PC-3 (cell line): Measurements from ENCODE around the gene SHCBP1L. TPM values are rescaled to one million over a fixed set of nuclear protein-coding genes. Genes with fewer than 3 reads are reported as not detected.
A peak's percentile ranks its signal among the peaks of the same experiment; 100 is the strongest.

Source experiments
- ATAC-seq: fragments of 200-7000 bp; cut with Tn5 transposase; 2 replicates; pipeline ENCODE4 v1.9.1; 2020; ENCODE audit warnings: mild to moderate bottlenecking, moderate library complexity
- BruUV-seq: library from RNA; stranded (reverse); fragments of 400-500 nt; replicated peaks from 2 replicates; lab custom pipeline; 2021; lab: Mats Ljungman, UMichigan
- CTCF ChIA-PET: fragments of 300-600 bp; sonication (Branson Sonifier 250); formaldehyde crosslinking; loops from one replicate; lab custom pipeline; 2022; ENCODE audit warnings: antibody characterized with exemption; lab: Charles Lee
- POLR2A ChIA-PET: fragments of 300-600 bp; sonication (Branson Sonifier 250); formaldehyde crosslinking; loops from one replicate; lab custom pipeline; 2022; ENCODE audit warnings: antibody characterized with exemption; ENCODE audit not compliant: unreplicated experiment; lab: Charles Lee
- DNase-seq: peaks from one replicate; pipeline ENCODE4 v3.0.0-alpha.2; 2015
- H2AFZ ChIP-seq: fragments of 300-600 bp; sonication (generic); 2 replicates; pipeline ENCODE4 v1.6.0; 2016; ENCODE audit warnings: antibody characterized with exemption, low read length
- H3F3A ChIP-seq: fragments of 300-600 bp; sonication (generic); one replicate; pipeline ENCODE4 v1.6.0; 2017; ENCODE audit warnings: antibody characterized with exemption, low read length, control low read depth, mild to moderate bottlenecking; ENCODE audit not compliant: unreplicated experiment
- H3K27ac ChIP-seq: fragments of 300-600 bp; sonication (generic); 2 replicates; pipeline ENCODE4 v1.5.1; 2016; ENCODE audit warnings: mild to moderate bottlenecking, low read length
- H3K27me3 ChIP-seq: fragments of 300-600 bp; sonication (generic); 2 replicates; pipeline ENCODE4 v1.6.1; 2016; ENCODE audit warnings: low read length, mixed read lengths
- H3K36me3 ChIP-seq: fragments of 300-600 bp; sonication (generic); 2 replicates; pipeline ENCODE4 v1.6.1; 2016; ENCODE audit warnings: low read depth, mixed run types, low read length, mixed read lengths
- H3K4me1 ChIP-seq: fragments of 300-600 bp; sonication (generic); 2 replicates; pipeline ENCODE4 v1.5.1; 2016; ENCODE audit warnings: low read length; ENCODE audit not compliant: insufficient read depth
- H3K4me2 ChIP-seq: fragments of 300-600 bp; sonication (generic); 2 replicates; pipeline ENCODE4 v1.6.0; 2016; ENCODE audit warnings: low read length
- H3K4me3 ChIP-seq: fragments of 300-600 bp; sonication (generic); 2 replicates; pipeline ENCODE4 v1.5.1; 2016; ENCODE audit warnings: mild to moderate bottlenecking, low read length, mixed read lengths
- H3K79me2 ChIP-seq: fragments of 300-600 bp; sonication (generic); 2 replicates; pipeline ENCODE4 v1.6.1; 2017; ENCODE audit warnings: low read length, mixed read lengths
- H3K9ac ChIP-seq: fragments of 300-600 bp; sonication (generic); 2 replicates; pipeline ENCODE4 v1.6.0; 2016; ENCODE audit warnings: mild to moderate bottlenecking, low read length
- H3K9me2 ChIP-seq: fragments of 300-600 bp; sonication (generic); replicated peaks from 2 replicates; pipeline ENCODE4 v1.6.1; 2016; ENCODE audit warnings: mixed run types, low read length, mixed read lengths
- H3K9me3 ChIP-seq: fragments of 300-600 bp; sonication (generic); 2 replicates; pipeline ENCODE4 v1.6.1; 2016; ENCODE audit warnings: low read length, mixed read lengths
- H4K20me1 ChIP-seq: fragments of 300-600 bp; sonication (generic); 2 replicates; pipeline ENCODE4 v1.6.1; 2016; ENCODE audit warnings: low read length, mixed read lengths
- EZH2 ChIP-seq: fragments of 300-600 bp; sonication (generic); IDR thresholded peaks from one replicate; pipeline ENCODE4 v1.6.1; 2017; ENCODE audit warnings: antibody characterized with exemption, mild to moderate bottlenecking, low read length; ENCODE audit not compliant: unreplicated experiment
- EZH2phosphoT487 ChIP-seq: fragments of 300-600 bp; sonication (generic); IDR thresholded peaks from 2 replicates; pipeline ENCODE4 v1.6.1; 2018; ENCODE audit warnings: mild to moderate bottlenecking, antibody characterized with exemption, low read length, borderline replicate concordance
- intact Hi-C: fragments of 100-400 bp; cut with micrococcal nuclease; formaldehyde crosslinking; loops from 2 replicates; pipeline ENCODE4 v1.9.0; 2023
- total RNA-seq: library from RNA; depleted of rRNA; stranded (reverse); fragments of >200 nt; gene quantifications from 2 replicates; pipeline ENCODE4 v1.2.3, GENCODE V29; 2014
- TF ChIP-seq, protein P1 (sequence below): fragments of 300-600 bp; sonication (generic); conservative IDR thresholded peaks from 2 replicates; pipeline ENCODE4 v1.5.1; 2017; ENCODE audit warnings: antibody characterized with exemption, low read depth, mild to moderate bottlenecking, low read length

The SHCBP1L gene
- total RNA-seq, 1 experiment from 2014 or later: not detected

DNA sequence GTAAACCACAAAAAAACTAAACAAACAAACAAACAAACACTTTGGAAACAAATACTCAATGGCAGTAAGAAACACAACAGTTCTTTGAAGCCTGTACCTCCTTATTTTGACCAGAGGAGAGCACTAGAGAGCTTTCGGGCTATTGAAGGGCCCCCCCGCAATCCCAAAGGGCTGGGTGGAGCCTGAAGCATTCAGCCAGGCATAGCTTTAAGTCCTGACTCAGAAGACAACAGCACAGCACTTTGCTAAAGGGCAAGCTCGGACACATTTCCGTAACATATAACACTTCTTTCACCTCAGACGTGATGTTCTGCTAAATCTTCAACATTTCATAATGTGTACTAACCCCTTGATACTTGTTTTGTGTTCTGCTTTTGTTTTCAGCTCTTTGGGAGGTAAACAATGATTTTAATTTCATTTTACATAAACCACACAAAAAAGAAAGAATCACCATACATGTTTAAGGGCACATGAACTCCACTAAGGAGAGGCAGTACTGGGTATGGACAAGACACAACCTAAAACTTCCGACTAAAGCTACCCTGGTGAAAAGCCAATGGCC is 9.7 kb upstream of the SHCBP1L start:
- peaks cover 5% of the 10 kb centered on the region for H3K4me1 ChIP-seq
- TF ChIP-seq EZH2: no peak
- TF ChIP-seq EZH2phosphoT487: no peak
- TF ChIP-seq, protein P1, sequence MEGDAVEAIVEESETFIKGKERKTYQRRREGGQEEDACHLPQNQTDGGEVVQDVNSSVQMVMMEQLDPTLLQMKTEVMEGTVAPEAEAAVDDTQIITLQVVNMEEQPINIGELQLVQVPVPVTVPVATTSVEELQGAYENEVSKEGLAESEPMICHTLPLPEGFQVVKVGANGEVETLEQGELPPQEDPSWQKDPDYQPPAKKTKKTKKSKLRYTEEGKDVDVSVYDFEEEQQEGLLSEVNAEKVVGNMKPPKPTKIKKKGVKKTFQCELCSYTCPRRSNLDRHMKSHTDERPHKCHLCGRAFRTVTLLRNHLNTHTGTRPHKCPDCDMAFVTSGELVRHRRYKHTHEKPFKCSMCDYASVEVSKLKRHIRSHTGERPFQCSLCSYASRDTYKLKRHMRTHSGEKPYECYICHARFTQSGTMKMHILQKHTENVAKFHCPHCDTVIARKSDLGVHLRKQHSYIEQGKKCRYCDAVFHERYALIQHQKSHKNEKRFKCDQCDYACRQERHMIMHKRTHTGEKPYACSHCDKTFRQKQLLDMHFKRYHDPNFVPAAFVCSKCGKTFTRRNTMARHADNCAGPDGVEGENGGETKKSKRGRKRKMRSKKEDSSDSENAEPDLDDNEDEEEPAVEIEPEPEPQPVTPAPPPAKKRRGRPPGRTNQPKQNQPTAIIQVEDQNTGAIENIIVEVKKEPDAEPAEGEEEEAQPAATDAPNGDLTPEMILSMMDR: peak; percentile 90
- peak overlapping the region; percentile 43 for H3K27ac ChIP-seq
- BruUV-seq: no TSS peak
- CTCF ChIA-PET: interaction anchor here (0.5 to 1.1 kb wide), 9 partner anchors 57 to 587 kb away, joined by 3 to 22 read pairs (median 4); no protein-coding TSS in a partner anchor
- peak; percentile 100 for ATAC-seq
- H3K9me3 ChIP-seq: no peaks in the 10 kb centered on the region
- POLR2A ChIA-PET: interaction anchor here (0.6 to 0.7 kb wide), 2 partner anchors 61 to 272 kb away, joined by 4 to 6 read pairs; no protein-coding TSS in a partner anchor
- peak overlapping the region; percentile 65 for H2AFZ ChIP-seq
- H3K9me2 ChIP-seq: no peaks in the 10 kb centered on the region
- H3K4me3 ChIP-seq: peak overlapping the region; percentile 60
- H3K36me3 ChIP-seq: no peaks in the 10 kb centered on the region
- no peaks in the 10 kb centered on the region for H4K20me1 ChIP-seq
- peak; percentile 80 for DNase-seq
- no peaks in the 10 kb centered on the region for H3K79me2 ChIP-seq
- no peaks in the 10 kb centered on the region for H3F3A ChIP-seq
- peak overlapping the region; percentile 51 for H3K9ac ChIP-seq
- intact Hi-C loops: loop anchor here (1.0 to 10.0 kb wide), 6 partner anchors 62 to 510 kb away; partner anchors contain the start of genes LAMC2 and SMG7
- peak overlapping the region; percentile 83 for H3K4me2 ChIP-seq
- no peaks in the 10 kb centered on the region for H3K27me3 ChIP-seq

GRCh38 chr1:182960046-182960445 is 7.1 kb upstream of the SHCBP1L start:
- BruUV-seq: no TSS peak
- Histone ChIP-seq H4K20me1 (no peaks in the 10 kb centered on the region), H3K27me3 (no peaks in the 10 kb centered on the region), H3K9me2 (no peaks in the 10 kb centered on the region), H3K27ac (no peak overlapping the region), H3K36me3 (no peaks in the 10 kb centered on the region), H3K4me1 (peaks cover 11% of the 10 kb centered on the region), H3K9ac (no peak overlapping the region), H3K4me2 (no peak overlapping the region), H3K4me3 (no peak overlapping the region), H2AFZ (no peak overlapping the region), H3K79me2 (no peaks in the 10 kb centered on the region), H3K9me3 (no peaks in the 10 kb centered on the region), H3F3A (no peaks in the 10 kb centered on the region)
- DNase-seq (no peak), ATAC-seq (no peak)
- intact Hi-C loops: loop anchor here (5.0 to 10.0 kb wide), 3 partner anchors 115 to 512 kb away; partner anchors contain the start of gene SMG7
- CTCF ChIA-PET: no interaction called here
- TF ChIP-seq EZH2phosphoT487 (no peak), EZH2 (no peak)
- TF ChIP-seq, protein P1: no peak
- POLR2A ChIA-PET: no interaction called here

GRCh38 chr1:182957902-182958395 is 5.0 kb upstream of the SHCBP1L start:
- Histone ChIP-seq H3K27me3 (no peaks in the 10 kb centered on the region), H3K79me2 (no peaks in the 10 kb centered on the region), H3K9ac (no peak overlapping the region), H3K36me3 (no peaks in the 10 kb centered on the region), H3K4me3 (no peak overlapping the region), H2AFZ (no peak overlapping the region), H4K20me1 (no peaks in the 10 kb centered on the region), H3K4me2 (no peak overlapping the region), H3K27ac (no peak overlapping the region), H3K9me3 (no peaks in the 10 kb centered on the region), H3F3A (no peaks in the 10 kb centered on the region), H3K9me2 (no peaks in the 10 kb centered on the region), H3K4me1 (peaks cover 8% of the 10 kb centered on the region)
- no peak for ATAC-seq
- DNase-seq: no peak
- ChIA-PET POLR2A (no interaction called here), CTCF (no interaction called here)
- BruUV-seq: no TSS peak
- intact Hi-C loops: loop anchor here (5.0 kb wide), 1 partner anchor 629 kb away; no protein-coding TSS in a partner anchor
- TF ChIP-seq EZH2: no peak
- TF ChIP-seq, protein P1: no peak
- TF ChIP-seq EZH2phosphoT487: no peak
